Measurements from ENCODE around the gene GPR84. TPM values are rescaled to one million over a fixed set of nuclear protein-coding genes. Genes with fewer than 3 reads are reported as not detected.

Gene GPR84
- total and polyA plus RNA-seq, 2 experiments from 2014 or later: not detected

- TF ChIP-seq ZNF462 (CRISPR knock-in tag; IDR thresholded peaks at IDR 0.05) (no peak), REST (IDR thresholded peaks at IDR 0.05; ENCODE audit: unreplicated experiment) (no peak)
Measured at GRCh38 chr12:54389134-54389508, 24.8 kb upstream of the GPR84 start (continued).

GRCh38 chr12:54388237-54389133 lies 24.2 kb upstream of the GPR84 start:
- Histone ChIP-seq H3K79me2 (replicated peaks; ENCODE audit: insufficient read depth) (no peaks in the 10 kb centered on the region), H3K9me2 (ENCODE audit: insufficient read depth) (0 out of 2 replicates have a peak, but pooled peaks cover 6% of the 10 kb centered on the region), H2AFZ (no peak overlapping the region), H3K27ac (ENCODE audit: low read depth) (0 out of 2 replicates have a peak overlapping the region, but pooled peaks have one; percentile 78), H4K20me1 (replicated peaks; ENCODE audit: insufficient read depth) (no peaks in the 10 kb centered on the region), H3K4me2 (peak overlapping the region; percentile 97), H3K36me3 (ENCODE audit: insufficient read depth) (no peaks in the 10 kb centered on the region), H3K4me3 (no peak overlapping the region), H3K27me3 (ENCODE audit: insufficient read depth) (peaks cover 18% of the 10 kb centered on the region), H3K4me1 (ENCODE audit: insufficient read depth) (peaks cover 82% of the 10 kb centered on the region), H3F3A (replicated peaks; ENCODE audit: low read depth) (peaks cover 15% of the 10 kb centered on the region; the same call in 1 of the 2 replicates)
- ATAC-seq (no peak), DNase-seq (ENCODE audit: low spot score) (no peak)
- H3K36me3 Mint-ChIP-seq (ENCODE audit: low read depth): 0 out of 3 replicates have a peak, but pooled peaks cover under 1% of the 10 kb centered on the region
- TF ChIP-seq NANOG (IDR thresholded peaks at IDR 0.05; ENCODE audit: borderline replicate concordance) (no peak), CTCF (conservative IDR thresholded peaks at IDR 0.05; ENCODE audit: low read depth in 2 of 2) (no peak)
- H3K4me1 Mint-ChIP-seq: peaks cover 78% of the 10 kb centered on the region
- H3K4me3 Mint-ChIP-seq: no peak overlapping the region; the same call in 2 of the 3 replicates
- H3K27me3 Mint-ChIP-seq (ENCODE audit: insufficient read depth, low read depth, poor library complexity): peaks cover 20% of the 10 kb centered on the region
- H3K9me3 Mint-ChIP-seq: no peaks in the 10 kb centered on the region
- no peak overlapping the region for H3K27ac Mint-ChIP-seq
